GM12864 (cell line): ENCODE results near the gene TMEM106C.

Source experiments
- DNase-seq: peaks from one replicate; pipeline ENCODE4 v3.0.0-alpha.2; 2011; ENCODE audit warnings: low read depth
- H3K4me3 ChIP-seq: 2 replicates; pipeline ENCODE4 v1.5.1; 2011; ENCODE audit warnings: mild to moderate bottlenecking, low read depth, low read length, control low read depth
- TF ChIP-seq, protein P1 (sequence below): IDR thresholded peaks from 2 replicates; pipeline ENCODE4 v1.5.1; 2011; ENCODE audit warnings: low read depth, mild to moderate bottlenecking, moderate library complexity, low read length, control low read depth, inconsistent platforms; ENCODE audit errors: missing control alignments

TMEM106C gene

DNA sequence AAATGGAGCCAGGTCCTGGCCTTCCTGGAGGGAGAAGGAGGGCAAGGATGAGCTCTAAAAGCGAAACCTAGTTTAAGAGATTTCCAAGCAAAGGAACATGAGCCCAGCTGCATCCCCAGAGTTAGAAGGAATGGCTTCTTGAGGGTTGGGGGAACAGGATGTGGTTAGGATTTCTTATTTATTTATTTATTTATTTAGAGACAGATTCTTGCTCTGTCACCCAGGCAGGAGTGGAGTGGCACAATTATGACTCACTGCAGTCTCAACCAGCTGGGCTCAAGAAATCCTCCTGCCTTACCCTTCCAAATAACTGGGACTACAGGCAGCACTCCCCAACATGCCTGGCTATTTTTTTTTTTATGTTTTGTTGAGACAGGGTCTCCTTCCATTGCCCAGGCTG, 25.3 kb upstream of the TMEM106C start:
- H3K4me3 ChIP-seq = no peak overlapping the region
- no peak for DNase-seq
- TF ChIP-seq, protein P1, sequence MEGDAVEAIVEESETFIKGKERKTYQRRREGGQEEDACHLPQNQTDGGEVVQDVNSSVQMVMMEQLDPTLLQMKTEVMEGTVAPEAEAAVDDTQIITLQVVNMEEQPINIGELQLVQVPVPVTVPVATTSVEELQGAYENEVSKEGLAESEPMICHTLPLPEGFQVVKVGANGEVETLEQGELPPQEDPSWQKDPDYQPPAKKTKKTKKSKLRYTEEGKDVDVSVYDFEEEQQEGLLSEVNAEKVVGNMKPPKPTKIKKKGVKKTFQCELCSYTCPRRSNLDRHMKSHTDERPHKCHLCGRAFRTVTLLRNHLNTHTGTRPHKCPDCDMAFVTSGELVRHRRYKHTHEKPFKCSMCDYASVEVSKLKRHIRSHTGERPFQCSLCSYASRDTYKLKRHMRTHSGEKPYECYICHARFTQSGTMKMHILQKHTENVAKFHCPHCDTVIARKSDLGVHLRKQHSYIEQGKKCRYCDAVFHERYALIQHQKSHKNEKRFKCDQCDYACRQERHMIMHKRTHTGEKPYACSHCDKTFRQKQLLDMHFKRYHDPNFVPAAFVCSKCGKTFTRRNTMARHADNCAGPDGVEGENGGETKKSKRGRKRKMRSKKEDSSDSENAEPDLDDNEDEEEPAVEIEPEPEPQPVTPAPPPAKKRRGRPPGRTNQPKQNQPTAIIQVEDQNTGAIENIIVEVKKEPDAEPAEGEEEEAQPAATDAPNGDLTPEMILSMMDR = no peak

DNA sequence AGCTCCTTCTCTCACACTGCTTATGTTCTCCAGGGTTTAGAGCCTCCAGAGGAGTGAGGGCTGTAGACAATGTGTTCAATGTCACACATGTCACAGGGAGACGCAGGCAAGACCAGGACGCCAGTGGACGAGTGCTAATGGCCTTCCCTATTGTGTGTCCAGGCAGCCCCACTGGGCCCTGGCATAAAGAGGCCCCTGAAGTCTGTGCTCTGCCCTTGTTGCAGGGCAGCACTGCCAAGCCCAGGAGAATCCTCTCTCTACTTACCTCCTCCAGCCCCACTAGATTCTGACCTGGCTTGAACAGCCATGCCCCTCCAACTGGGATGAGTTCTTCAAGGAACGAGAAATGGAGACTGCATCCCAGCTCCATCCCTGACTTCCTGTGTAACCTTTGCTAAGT, 24.8 kb upstream of the TMEM106C start:
- DNase-seq = no peak
- TF ChIP-seq, protein P1 = no peak
- no peak overlapping the region for H3K4me3 ChIP-seq

DNA sequence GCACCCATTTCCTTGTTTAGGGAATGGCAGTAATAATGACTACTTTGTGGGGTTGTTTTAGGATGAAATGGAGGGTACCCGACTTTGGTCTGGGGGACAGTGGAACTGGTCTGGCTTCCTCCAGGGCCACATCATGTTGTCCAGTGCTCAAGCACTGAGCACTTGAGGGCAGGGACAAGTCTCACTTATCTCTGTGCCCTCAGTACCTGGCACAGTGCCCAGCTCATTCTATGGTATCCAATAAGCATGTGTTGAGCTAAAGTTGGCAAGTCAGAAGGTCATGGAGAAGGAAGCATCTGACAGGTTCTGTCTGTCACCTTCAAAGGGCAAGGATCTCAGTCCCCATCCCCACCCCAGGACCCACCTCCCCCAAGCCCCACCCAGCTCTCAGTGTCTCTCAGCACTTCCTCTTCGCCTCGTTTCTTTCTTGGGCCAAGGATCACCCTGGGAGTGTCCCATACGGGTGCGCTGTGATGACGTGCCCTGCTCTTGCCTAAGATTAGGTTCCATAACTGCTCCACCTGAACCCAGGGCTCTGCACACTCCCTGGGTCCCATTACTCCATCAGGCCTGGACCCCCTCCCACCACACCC, 24.3 kb upstream of the TMEM106C start:
- no peak for DNase-seq
- TF ChIP-seq, protein P1 = no peak
- H3K4me3 ChIP-seq = no peak overlapping the region

DNA sequence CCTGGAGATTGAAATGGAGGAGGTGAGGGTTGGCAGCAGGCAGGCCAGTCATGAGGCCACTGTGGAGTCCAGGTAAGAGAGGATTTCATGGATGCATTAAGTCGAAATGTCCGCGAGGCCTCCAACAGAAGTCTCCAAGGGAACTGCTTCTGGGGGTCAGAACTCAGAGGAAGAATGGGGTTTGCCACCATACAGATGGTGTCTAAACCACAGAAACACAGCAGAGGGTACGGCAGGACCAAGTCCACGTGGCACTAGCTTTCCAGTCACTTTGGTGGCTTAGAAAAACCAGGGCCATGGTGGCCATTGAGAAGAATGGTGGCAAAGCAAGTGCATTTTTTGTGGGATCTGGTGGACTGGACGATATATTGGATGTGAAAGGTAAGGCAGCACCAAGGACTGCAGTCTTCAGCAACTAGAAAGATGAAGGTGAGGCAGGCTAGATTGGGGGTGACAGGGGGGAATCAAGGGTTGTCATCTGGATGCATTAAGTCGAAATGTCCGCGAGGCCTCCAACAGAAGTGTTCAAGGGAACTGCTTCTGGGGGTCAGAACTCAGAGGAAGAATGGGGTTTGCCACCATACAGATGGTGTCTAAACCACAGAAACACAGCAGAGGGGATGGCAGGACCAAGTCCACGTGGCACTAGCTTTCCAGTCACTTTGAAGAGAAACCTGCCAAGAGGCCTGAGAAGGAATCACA, 22.5 kb upstream of the TMEM106C start:
- no peak overlapping the region for H3K4me3 ChIP-seq
- no peak for DNase-seq
- TF ChIP-seq, protein P1 = no peak

DNA sequence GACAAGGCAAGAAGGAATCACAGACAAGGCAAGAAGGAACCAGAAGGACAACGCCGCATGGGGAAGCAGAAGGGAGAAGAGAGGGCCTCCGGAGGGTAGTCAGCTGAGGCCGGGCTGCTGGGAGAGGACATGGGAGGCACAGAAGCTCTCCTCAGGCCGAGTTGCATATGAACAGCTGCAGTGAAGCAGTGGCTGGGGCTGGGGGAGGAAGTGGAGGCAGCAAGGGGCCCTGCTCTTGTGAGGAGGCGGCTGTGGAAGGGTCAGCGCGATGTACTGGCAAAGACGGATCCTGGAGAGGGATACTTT, 22.0 kb upstream of the TMEM106C start:
- TF ChIP-seq, protein P1 = no peak
- H3K4me3 ChIP-seq = no peak overlapping the region
- DNase-seq = no peak

DNA sequence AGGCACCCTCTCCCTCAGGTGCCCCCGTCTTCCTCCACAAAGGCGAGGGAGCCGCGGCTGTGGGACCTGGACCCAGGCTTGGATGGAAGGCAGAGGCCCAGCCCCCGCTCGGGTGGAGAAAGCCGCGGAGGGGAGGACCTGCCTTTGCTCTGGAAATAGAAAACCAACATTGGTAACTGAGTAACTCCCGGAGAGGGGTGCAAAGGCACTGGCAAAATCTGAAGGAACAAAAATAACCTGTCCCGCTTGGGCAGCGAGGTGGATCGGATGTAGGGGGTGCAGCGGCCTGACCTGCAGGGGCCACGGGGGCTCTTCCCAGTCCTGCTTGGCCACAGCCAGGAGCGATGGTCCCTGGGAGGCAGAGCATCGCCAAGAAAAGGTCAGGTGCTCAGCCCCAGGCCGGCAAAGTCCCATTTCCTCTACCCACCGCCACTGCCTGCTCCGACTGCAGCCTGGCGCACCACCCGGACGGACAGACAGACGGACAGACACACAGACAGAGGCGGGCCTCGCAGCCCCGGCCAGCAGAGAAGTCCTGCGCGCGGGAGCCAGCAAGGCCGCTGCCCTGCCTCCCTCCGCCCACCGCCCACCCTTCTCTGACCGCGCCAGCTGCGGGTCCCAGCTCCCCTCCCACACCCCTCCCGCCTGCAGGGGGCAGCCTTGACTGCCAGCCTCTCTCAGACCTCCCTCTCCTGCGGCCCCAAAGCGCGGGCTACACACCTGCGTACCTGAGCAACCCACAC, 21.4 kb upstream of the TMEM106C start:
- DNase-seq = no peak
- TF ChIP-seq, protein P1 = peak; percentile 59
- no peak overlapping the region for H3K4me3 ChIP-seq
